HG03457 (cell line): ENCODE results near the gene PEX11G.

Experiments used
- ATAC-seq: cut with Tn5 transposase; IDR thresholded peaks from one replicate; pipeline ENCODE4 v1.9.1; 2021; ENCODE audit warnings: moderate number of reproducible peaks; ENCODE audit not compliant: unreplicated experiment

Gene PEX11G

DNA sequence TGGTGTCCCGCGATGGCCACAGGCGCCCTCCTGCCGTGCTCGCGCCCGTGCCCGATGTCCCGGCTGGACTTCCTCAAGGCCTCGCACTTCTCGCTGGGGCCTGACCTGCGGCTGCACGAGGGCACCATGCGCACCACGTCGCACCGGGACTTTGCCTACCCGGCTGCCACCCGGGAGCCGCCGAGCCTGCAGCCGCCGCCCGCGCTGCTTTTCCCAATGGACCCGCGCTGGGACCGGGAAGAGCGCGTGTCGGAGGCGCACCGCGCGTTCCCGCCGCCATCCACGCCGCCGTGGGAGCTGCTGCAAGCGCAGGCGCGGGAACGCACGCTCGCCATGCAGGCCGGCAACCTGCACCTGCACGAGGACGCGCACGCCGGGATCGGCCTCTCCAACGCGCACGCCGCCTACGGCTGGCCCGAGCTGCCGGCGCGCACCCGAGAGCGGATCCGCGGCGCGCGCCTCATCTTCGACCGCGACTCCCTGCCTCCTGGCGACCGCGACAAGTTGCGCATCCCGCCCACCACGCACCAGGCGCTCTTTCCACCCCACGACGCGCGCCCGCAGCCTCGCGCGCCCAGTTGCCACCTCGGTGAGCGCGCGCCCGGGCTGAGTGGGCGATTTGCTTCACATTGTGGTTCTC is 12.1 kb upstream of the PEX11G start:
- ATAC-seq, result no peak

- ATAC-seq, result no peak
Measured at GRCh38 chr19:7497292-7497691, 8.5 kb upstream of the PEX11G start.

GRCh38 chr19:7494416-7495098 is 5.7 kb upstream of the PEX11G start:
- ATAC-seq, result no peak

- no peak for ATAC-seq
Measured at GRCh38 chr19:7492558-7492957, 3.7 kb upstream of the PEX11G start.

DNA sequence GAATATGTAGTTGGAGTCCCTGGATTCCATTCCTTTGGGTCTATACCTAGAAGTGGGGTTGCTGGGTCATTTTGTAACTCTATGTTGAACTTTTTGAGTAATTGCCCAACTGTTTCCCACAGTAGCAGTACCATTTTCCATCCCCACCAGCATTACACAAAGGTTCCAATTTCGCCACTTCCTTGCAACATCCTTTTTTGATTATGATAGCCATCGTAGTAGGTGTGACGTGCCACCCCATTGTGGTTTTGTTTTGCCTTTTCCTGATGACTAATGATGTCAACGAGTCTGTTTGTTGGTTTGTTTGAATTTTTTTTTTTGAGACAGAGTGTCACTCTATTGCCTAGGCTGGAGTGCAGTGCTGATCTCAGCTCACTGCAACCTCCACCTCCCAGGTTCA is 3.3 kb upstream of the PEX11G start:
- ATAC-seq, result no peak

DNA sequence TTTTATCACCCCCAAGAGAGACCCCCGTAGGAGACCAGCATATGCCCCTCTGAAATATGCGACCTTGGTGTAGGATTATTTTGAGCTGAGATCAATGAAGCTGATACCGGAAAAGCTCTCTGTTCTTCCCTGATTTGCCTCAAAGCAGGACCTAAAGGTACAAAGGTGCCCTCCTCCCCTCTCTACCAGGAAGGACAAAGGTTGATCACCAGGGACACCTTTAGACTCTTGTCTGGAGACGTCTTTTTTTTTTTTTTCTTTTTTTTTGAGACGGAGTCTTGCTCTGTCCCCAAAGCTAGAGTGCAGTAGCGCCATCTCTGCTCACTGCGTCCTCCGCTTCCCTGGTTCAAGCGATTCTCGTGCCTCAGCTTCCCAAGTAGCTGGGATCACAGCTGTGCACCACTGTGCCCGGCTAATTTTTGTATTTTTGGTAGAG is 792 bp upstream of the PEX11G start:
- ATAC-seq, result no peak

DNA sequence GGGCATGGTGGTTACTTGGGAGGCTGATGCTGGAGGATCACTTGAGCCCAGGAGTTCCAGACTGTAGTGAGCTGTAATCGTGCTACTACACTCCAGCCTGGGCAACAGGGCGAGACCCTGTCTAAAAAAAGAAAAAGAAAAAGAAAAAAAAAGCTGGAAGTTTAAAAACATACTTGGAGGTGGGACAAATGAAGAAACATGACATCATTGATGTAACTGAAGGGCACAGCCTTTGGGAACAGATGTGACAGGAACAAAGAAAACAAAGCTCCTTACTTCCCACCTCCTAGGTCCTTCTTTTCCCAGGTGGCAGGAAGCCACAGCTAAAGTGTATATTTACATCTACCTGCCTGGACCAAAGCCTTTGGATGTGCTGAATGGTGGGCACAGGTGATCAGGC is 1.9 kb downstream of the PEX11G start:
- ATAC-seq, result no peak

DNA sequence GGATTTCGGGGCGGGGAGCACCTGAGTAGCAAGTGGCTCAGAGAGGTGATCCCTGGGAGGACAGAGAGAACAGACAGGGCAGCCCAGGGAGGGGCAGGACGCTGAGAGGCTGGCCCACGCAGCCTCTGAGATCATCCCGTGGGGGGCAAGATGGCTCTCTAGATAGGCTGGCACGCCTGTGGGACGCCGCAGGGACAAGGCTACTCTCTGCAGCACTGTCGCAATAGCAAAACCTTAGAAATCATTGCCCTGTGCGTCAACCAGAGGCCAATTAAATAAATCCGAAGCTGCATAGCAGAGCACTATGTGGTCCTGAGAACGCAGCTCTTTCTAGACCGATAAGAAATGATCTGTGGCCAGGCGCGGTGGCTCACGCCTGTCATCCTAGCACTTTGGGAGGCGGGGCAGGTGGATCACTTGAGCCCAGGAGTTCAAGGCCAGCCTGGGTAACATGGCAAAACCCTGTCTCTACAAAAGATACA is 5.1 kb downstream of the PEX11G start:
- ATAC-seq, result no peak

DNA sequence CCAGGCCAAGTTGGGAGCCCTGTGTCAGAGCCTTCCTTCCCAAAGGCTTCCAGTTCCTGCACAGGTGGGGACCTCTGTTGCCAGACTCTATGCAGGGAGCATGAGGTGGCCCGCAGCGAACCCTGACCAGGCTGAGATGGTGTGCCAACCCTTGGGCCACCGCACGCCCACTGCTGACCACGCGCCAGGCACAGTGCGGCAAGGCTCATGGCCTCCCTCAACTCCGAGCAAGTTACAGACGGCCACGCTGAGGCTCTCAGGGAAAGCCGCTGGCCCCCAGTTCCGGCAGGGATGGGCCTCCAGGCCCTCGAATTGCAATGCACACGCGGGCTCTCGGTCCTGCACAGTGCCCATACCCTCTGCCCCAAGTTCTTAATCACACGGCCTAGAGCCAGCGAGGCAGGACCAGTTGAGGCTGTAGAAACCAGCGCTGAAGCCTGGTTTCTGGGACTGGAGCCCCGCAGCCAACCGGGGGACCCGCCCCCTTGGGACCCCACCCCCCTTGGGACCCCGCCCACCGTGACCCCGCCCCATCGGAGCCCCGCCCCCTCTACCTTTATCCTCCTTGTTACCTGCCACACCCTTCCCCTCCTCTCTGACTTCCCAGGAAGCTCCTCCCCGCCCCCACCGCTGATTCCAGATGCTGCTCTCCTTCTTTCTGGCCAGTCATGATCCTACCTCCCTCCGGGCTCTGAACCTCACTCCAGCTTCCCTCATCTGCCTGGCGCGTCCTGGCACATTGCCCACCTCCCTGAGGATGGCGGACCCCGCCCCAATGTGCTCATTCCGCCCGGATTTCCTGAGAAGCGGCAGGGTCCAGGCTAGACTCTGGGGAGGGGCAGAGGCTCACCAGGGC is 6.0 kb downstream of the PEX11G start:
- no peak for ATAC-seq

DNA sequence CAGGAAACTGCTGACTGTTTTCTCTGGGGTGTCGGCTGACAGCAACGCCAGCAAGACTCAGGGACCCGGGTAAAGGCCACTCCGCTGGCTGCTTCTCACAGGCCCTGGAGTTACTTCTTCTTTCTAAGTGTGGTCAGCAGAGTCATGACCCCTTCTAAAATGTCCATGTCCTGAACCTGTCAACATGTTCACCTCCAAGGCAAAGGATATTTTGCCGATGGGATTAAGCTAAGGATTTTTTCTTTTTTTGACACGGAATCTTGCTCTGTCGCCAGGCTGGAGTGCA is 7.9 kb downstream of the PEX11G start:
- no peak for ATAC-seq

- no peak for ATAC-seq
Measured at GRCh38 chr19:7480222-7480969, 8.4 kb downstream of the PEX11G start.

DNA sequence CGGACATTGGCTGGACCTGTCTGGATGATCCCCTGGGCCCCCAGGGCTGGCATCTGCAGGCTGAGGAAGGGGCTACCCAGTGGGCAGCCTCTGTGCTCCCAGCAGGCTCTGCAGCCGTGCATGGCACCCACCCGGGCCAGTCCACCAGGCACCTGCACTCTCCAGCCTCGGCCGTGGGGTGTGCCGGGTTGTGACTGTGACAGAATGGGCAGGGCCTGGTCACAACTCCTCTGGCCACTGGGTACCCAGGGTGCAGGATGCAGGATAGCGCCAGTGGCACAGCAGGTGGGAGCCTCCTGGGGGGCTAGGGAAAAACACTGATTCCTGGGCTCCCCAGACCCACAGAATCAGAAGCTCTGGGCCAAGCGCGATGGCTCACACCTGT is 10.0 kb downstream of the PEX11G start:
- ATAC-seq, result no peak

GRCh38 chr19:7478173-7478842 is 10.5 kb downstream of the PEX11G start:
- no peak for ATAC-seq

GRCh38 chr19:7477758-7478157 is 11.1 kb downstream of the PEX11G start:
- no peak for ATAC-seq

DNA sequence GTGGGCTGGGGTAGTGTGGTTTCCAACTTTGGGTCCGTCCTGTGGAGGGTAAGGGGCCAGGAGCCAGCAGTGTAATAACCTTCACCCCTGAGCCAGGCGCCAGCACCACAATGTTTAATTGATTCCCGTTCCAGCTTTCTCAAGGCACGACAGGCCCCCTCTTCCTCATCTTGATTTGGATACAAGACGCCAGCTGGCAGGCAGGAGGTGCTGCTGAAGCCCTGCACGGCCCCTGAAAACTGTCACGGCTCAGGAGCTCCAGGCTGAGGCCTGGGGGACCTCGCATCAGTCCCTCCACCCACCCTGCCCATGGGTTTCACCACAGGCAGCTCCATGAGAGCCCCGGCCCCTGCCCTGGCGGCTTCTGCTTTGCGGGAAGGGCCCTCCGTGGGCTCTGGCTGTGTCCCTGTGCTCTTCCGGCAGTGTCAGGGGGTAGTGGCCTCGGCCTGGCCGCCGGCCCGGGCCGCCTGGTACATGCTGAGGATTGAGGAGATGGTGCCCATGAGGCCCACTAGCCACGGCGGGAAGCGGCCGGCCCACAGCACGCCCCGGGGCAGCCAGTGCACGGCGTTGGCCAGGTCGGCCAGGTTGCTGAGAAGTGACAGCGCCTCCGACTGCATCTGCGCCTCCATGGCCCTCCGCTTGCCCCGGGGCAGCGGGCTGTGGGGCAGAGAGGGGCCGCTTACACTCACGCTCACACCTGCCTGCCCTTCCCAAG is 11.9 kb downstream of the PEX11G start:
- no peak for ATAC-seq

- ATAC-seq, result no peak
Measured at GRCh38 chr19:7476241-7476640, 12.6 kb downstream of the PEX11G start.

- no peak for ATAC-seq
Measured at GRCh38 chr19:7475665-7476064, 13.2 kb downstream of the PEX11G start.

DNA sequence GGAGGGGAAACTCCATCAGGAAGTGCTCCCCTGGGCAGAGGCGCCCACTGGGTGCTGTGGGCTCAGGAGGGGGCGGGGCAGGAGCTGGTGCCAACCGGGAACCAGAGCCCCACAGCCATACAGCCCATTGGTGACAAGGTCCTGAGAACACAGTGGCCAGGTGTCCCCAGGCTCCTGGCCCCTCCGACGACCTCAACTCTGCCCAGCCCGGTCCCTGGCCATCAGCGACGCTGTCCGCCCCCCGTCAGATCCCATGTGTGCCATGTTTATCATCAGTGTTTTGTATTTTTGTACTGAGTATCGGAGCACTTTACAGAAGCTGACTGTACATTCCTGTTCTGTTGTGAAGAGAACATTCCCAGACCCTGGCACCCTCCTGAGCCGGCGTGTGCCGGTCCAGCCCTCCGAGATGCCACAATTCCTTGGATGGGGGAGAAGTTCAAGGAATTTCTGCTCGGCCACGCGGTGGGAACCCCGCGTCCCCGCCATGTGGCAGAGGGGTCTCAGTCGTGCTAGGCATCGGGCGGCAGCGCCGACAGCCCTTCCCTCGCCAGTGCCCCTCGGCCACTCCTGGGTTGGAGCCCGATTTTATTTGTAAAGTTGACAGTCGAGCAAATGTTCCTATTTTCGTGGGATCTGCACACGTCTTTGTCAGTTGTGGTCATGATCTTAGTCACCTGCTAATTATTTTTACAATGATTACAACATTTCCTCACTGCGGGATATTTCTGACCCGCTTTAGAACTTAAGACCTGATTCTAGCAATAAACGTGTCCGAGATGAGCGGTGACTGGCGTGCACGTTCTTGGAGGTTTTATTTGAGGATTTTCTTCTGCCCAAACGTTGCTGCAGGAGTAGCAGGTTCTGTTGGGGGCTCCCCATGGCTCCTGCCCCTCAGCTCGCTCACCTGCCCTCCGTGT is 16.9 kb downstream of the PEX11G start:
- ATAC-seq, result no peak
